Glomerular visceral epithelial cell (primary cell): ENCODE results near the gene PHF21B.
A peak's percentile ranks its signal among the peaks of the same experiment; 100 is the strongest.
"Not testable (repeated sequence)": the region's sequence is repeated elsewhere in the genome, so short reads cannot be mapped to it uniquely, and the experiment has no call there.

ENCODE experiments used
- DNase-seq: peaks from one replicate; pipeline ENCODE4 v3.0.0-alpha.2; 2016; ENCODE audit errors: extremely low spot score

PHF21B gene

DNA sequence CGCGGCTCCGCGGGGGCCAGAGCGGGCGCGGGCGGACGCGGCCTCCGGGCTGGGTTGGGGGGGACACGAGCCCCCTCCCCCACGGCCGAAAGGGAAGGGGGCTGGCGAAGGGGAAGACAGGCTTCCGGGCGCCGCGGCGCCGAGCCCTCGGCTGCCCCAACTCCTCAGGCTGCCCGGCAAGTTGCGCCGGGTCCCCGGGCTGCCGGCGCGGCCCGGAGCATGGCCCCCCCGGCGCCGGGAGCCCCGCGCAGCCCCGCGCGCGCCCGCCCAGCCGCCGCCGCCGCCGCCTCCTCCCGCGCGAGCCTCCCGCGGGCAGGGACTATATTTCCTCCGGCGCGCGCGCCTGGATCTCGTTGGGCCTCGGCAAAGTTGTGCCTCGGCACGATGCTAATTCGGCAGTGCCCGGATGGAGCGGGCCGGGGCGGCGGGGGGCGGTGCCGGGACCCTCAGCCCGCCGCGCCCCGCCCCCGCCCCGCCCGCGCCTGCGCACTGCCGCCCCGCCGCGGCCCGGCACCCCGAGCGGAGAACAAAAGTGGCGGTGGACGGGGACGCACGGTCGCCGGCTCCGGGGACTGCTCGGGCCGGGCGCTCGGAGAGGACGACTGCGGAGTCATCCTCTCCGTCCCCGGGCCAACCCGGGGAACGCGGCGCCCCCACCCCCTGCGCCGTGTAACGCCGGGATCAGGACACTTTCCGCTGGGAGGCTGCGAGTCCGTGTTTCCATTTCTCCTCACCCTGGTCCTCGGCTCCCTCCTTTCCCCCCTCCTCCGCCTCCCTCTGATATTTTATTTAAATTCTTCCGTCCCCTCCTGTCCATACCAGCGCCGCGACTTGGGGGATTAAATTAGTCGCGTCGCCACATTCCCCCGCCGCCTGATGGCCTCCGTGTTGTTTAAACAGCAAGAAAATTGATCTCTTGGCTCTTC is at the start of gene PHF21B:
Gene PHF21B, minus strand, starts transcription at position 400 of the 926 bp plus-strand sequence. CDS start 456 bp downstream, outside the sequence.
- DNase-seq = peak; percentile 2

DNA sequence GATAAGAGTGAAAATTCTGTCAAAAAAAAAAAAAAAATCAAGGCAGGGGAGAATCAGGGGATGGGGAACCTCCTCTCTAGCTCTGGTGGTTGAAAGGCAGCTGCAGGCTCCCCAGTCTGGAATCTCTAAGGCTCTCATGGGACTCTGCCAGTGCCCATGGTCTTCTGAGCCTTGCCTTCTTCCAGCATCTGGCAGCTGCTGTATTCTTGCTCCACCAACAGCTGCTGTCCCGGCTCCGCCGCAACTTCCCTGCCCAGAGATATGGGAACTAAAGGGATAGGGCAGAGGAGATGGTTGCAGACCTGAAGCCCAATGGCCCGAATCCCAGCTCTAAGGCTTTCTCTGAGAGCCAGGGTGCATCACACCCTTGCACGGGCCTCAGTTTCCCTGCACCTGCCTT is 49.5 kb upstream of the PHF21B start:
- no peak for DNase-seq

DNA sequence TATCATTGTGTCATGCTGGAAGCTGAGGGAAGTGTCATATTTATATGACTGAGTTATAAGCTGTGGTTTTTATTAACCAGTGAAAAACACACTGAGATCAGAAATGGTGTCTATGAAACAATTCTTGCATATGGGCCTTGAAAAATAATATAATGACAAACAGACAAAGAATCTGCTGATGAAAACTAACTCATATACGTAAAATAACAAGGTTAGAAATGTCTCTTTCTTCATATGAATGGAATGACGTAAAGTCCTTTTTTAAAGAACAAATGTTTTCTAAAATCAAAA is 48.8 kb upstream of the PHF21B start:
- DNase-seq = no peak

DNA sequence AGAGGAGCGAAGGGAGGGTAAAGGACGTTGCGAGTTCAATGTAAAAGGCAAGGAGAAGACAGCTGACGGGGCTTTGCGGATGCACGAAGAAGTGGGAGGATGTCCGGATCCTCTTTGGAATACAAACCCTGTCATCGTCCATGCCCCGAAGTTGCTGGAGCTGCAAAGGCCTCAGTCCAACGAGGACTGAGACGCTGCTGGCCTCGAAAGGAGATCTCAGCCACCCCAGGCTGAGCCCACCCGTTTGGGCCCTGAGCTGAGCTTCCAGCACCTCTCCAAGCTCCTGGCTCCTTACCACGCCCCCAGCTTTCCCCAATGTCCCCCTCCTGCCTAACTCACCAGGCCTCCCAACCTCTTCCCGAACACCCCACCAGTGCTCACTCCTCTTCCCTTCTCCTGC is 46.1 kb upstream of the PHF21B start:
- no peak for DNase-seq

DNA sequence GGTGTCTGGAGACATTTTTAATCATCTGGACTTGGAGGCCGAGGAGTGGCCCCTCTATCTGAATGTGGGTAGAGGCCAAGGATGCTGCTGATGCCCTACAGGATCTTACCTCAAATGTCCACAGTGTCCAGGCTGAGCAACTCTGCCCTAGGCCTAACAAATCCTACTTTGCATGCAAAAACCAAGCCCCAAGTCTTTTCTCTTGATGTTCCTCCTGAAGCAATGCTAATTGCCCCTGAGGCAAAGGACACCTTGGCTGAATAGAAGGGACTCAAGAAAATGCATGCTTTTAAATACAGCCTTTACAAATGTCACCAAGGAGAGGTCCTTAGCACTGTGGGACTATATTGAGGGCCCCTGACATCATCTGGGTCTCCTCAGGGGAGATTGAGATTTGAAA is 43.8 kb upstream of the PHF21B start:
- DNase-seq = no peak

DNA sequence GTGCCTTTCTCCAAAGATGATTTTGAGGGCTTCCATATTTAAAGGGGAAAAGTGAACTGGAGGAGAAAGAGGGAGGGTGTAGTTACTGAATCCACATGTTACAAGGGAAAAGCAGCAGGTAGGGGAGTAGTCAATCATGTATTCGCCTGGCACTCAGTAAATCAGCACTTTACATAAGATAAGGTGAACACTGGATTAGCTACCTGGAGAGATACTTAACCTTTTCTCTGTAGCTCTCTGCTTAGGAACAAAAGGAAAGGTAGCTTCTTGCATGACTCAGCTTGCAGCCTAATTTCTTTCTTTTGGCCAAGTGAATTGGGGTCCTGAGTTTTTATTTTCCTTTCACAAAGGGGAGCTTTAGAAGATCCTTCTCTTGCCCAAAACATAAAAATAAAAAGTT is 43.3 kb upstream of the PHF21B start:
- no peak for DNase-seq

DNA sequence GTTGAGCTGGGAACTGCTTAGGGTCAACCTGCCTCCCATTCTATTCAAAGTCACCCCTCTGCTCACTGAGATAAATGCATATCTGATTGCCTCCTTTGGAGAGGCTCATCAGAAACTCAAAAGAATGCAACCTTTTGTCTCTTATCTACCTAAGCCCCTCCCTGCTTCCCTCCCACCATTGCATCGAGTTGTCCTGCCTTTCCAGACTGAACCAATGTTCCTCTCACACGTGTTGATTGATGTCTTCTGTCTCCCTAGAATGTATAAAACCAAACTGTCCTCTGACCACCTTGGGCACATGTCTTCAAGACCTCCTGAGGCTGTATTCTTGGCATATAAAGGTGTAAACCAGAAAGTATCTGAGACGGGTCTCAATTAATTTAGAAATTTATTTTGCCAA is 42.9 kb upstream of the PHF21B start:
- DNase-seq = not testable (repeated sequence)

DNA sequence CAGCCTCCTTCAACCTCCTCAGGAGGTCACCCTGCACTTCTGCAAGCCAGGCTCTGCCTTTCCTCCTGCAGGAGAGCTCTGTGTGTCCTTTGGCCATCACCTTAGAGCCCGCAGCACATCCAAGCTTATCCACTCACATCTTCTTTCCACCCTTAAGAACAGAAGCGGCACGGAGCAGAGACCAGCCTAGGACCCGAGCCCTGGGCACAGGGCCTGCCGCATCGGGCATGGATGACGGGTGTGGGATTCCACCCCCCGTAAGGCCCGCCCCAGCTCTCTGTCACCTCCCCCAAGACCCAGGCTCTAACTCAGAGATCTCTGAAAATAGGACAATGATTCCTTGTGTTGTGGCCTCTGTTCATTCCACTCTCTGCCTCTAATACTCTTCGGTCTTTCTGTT is 42.1 kb upstream of the PHF21B start:
- no peak for DNase-seq

DNA sequence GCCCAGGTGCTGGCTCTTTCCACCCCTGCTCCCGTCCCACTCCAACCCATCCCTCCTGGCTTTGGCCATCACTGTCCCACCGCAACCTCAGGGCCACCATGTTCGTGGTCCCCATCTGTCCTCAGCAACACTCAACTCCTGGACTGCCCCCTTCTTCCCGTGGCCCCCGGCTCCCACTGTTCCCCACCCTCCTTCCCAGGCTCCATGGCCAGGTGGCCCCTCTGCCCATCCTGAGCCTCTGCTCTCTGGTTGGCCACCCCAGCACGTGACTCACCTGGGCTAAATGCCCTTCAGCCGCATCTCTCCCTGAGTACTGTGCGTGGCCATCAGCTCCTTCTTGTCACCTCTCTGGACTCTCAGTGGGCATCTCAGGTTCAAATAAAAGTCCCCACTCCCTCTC is 41.6 kb upstream of the PHF21B start:
- DNase-seq = no peak

DNA sequence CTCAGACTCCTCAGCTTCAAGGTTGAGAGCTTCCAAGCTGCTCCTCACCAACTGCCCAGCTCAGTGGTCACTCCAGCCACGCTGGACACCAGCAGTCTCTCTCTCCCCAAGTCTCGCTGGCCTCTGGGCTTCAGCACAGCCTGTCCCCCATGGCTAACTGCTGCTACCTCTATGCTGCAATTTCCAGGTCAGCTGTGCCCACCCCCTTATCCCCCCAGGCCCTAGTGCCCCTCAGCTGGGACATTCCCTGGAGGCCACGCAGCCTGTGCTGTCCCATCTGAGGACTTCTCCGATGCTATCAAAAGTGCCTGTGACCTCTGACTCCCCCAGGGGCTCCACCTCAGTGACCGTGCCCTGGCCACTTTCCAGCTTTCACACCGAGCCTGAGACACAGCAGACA is 37.5 kb upstream of the PHF21B start:
- DNase-seq = no peak

DNA sequence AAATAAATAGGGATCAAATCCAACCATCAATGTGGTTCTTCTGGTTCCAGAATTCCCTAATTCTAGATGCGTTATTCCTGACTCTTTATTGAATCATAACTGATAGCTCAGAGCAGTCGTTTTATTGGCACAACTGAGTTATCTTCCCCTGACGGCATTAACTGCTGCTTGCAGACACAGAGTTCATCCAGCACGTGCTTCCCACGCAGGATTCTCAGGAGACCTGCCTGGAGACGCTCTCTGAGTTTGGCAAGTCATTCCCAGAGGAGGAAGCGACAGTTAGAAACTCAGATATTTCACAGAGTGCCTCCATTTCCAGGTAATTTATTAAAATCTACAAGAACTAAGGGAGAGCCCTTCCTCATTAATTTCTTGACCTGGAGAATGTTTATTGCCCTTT is 35.4 kb upstream of the PHF21B start:
- DNase-seq = no peak

DNA sequence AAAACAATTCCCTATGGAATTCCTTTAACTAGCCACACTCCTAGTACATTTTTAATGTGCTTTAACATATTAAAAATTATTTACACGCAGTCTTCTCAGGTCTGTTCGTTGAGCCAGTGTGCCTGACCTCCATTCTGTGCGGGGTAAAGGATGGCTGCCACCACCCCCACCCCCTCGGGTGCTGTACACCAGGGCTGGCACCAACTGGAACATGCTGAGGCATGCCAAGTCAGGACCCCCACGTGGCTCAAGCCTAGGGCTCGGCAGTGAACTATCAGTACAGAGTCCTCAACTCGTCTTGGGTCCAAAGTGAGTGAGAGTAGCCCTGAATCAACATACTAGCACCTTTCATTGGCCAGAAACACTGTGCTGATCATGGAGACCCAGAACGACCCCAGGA is 32.5 kb upstream of the PHF21B start:
- no peak for DNase-seq

DNA sequence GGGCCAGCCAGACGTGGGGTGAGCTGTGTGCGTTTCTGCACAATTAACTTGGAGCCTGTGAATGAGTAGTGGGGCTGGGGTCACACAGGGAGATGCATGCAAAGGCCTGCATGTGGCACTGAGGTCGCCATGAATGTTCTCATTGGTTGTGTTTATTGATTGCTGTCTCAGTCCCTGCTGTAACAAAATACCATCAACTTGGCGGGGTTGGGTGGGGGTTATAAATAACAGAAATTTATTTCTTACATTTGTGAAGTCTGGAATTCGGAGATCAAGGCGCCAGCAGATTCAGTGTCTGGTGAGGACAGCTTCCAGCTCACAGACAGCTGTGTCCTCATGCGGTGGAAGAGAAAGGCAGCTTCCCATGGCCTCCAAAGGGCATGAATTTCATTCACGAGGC is 29.3 kb upstream of the PHF21B start:
- no peak for DNase-seq

DNA sequence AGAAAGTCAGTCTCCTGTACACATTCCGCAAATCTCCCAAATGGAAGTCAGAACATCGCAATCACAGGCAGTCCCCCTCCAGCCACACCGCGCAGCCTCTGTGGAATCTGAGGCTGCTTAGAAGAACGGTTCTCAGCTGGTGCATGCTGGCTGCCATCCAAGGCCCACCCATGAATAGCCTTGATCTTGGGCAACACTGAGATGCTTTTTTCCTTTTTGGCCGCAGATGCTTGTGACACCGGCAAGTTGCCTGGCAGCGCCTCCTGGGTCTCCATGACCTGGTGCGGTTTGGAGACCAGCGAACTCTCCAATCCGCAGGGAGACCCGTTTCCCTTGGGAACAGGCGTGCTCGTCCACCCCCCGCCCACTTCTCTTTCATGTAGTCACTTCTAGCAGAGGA is 26.3 kb upstream of the PHF21B start:
- no peak for DNase-seq

DNA sequence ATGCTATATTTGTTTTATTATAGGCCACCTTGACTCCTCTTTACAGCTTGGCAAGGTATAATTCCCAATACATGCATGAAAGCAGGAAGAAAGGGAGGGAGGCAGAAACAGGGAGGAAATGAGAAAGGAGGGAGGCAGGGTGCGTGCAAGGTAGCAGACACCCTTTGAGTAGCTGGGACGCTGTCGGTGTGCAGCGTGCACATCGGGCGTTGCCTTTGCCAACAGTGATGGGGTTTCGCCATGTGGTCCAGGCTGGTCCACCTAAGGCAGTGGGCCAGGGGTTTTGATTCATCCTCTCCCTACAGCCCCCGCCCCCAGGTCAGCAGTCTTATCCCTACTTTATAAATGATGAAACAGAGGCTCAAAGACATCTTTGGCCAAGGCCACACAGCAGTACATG is 25.0 kb upstream of the PHF21B start:
- no peak for DNase-seq

DNA sequence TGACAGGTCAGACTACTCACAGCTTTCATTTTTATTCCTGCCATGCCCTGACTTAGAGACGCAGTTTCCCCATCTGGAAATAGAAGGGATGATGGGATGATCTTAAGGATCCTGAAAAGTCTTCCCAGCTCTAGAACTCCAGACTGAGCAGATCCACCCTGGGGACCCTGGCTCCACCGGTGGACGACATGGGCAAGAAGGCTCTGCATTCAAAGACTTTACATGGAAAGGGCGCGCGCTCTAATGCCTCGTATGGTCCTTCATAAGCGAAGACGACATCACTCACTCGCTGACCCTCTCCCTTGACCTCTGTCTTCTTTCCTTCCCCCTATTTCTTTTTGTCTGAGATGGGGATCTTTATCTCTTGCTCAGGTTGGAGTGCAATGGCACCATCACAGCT is 24.4 kb upstream of the PHF21B start:
- no peak for DNase-seq

DNA sequence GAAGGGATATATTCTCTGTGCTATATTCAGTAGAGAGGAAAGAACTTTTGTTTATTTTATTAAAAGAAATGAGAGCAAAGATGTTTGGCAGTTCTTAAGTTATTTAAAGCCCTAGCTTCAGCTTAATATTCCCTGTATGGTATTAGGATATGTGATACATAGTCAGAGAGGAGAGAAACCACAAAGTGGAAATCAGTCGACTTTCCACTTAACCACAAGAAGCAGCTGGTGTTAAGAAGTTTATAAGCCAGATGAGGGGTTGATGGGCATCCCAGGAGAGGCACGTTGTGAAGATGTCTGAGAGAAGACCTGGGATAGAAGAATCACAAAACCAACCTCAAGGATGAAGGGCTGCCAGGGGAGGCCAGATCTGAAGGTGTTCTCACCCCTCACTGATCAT is 23.3 kb upstream of the PHF21B start:
- no peak for DNase-seq

DNA sequence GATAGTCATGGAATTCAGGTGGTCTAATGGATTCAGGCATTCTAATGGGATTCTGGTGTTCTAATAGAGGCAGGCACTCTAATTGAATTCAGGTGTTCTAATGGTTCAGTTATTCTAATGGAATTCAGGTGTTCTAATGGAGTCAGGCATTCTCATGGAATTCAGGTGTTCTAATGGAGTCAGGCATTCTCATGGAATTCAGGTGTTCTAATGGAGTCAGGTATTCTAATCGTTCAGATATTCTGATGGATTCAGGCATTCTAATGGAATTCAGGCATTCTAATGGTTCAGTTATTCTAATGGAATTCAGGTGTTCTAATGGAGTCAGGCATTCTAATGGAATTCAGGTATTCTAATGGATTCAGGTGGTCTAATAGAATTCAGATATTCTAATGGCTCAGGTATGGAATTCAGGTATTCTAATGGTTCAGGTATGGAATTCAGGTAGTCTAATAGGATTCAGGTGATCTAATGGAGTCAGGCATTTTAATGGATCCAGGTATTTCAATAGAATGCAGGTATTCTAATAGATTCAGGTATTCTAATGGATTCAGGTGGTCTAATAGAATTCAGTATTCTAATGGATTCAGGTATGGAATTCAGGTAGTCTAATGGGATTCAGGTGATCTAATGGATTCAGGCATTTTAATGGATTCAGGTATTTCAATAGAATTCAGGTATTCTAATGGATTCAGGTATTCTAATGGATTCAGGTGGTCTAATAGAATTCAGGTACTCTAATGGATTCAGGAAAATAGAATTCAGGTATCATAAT is 22.0 kb upstream of the PHF21B start:
- no peak for DNase-seq

DNA sequence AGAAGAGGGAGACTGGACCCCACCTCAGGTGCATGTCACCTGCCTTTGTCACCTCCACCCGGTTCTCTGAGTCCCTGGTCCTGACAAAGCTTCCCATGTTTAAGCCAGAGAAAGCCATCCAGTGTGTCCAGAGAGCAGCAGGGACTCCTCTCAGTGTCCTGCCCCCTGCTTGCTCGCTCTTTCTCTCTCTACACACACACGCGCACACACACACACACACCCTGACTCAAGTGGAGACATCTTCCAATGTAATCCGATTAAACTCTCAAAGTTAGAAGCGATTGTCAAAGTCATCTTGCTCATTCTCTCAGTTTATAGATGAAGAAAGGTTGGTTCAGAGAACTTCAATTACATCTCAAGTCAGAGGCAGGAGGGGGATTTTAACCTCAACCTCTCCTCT is 19.7 kb upstream of the PHF21B start:
- DNase-seq = no peak

DNA sequence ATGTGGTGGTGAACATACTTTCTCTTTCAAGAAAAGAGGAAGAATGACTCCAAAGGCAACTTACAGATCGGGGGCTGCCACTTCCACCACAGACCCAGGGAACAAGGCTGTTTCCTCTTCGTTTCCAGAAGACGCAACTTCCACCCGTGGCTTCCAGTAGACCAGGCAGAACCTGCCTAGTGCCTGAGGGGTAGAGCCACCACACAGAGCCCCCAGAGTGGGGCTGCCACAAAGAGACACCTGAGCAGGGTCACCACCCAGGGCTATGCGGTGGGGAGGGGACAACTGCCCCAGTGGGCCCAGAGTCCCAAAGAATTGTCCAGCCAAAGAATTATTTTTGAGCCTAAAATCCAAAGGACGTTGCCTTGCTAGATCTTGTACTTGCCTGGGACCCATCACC is 16.7 kb upstream of the PHF21B start:
- no peak for DNase-seq

DNA sequence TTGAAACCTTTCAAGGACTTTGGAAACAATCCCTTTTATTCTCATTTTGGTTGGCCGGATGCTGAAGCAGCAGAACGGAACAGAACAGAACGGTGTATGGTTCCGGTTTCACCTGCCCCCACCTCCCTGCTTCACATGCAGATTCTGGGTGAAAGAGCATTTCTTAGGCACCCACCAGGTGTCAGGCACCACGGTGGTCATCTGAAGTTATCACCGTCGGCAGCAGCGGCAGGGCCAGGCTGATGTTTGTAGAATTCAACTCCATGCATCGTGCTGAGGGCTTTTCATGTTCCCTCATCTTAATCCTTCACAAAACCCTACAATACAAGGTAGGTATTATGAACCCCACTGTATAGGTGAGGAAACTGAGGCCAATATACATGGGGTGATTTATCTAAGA is 13.6 kb upstream of the PHF21B start:
- no peak for DNase-seq

DNA sequence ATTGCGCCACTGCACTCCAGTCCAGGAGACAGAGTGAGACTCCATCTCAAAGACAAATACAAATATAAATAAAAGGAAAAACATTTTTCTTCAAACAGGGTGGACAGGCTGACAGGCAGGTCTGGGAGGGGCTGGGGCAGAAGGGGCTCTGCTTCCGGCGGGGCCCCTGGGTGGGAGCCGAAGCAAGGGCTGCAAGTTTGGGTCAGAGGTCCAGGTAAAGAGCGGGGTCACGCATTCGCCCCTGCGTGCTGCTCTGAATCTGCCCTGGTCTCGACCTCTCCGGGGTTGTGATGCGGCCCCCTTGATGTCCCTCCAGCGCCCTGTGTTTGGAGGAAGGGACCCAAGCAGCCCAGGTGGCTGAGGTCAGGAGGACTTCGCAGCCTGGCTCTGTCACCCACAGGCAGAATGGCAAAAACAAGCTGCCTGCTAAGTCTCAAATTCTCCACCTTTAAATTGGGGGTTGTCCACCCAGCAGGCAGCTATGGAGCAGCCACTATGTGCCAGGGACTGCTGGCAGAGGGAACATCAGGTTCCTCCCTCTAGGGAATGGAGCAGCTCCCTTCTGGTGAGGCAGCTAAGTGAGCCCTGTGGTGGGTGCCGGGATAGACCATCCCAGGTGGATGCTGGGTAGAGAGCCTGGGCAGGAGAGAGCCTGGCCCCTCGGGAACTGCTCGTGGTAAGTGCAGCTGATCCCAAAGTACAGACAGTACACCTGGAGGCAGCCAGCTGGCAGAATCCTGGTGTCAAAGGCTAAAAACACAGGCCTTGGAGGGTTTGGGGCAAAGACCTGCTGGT is 10.3 kb upstream of the PHF21B start:
- no peak for DNase-seq

DNA sequence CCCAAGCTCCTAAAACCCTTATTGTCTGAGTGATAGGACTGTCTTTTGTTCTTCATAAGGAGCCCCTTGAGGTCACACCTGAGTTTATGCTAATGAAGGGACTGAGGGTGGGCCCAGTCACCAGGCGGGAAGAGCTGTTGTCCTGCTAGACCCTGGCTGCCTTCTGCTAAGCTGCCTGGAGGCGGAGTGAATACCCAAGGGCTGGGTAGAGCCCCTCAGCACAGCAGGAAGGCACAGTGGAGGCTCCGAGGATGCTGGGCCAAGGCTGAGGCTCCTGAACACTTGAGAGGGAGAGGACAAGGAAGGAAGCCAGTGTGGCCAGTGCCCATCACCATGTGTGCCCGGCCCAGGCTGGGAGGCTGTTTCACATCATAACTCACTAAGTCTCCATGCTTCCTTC is 4.8 kb upstream of the PHF21B start:
- no peak for DNase-seq
